Smooth muscle cell of the umbilical artery (primary cell): Measurements from ENCODE around the gene CT47A7. TPM values are rescaled to one million over a fixed set of nuclear protein-coding genes. Genes with fewer than 3 reads are reported as not detected.

ENCODE experiments used
- total RNA-seq: library from RNA; depleted of rRNA; stranded (reverse); fragments of >200 nt; gene quantifications from 2 replicates; pipeline ENCODE4 v1.2.3, GENCODE V29; 2014

The CT47A7 gene
- not detected in 2 replicates for total RNA-seq

GRCh38 chrX:120956500-120956899 is at the start of gene CT47A7:
TSS of gene CT47A7 (minus strand) at chrX:120956600. CDS start at chrX:120956345, 255 bp downstream.

GRCh38 chrX:120985660-120986059 is 29.3 kb upstream of the CT47A7 start, which contains the start of gene CT47A1:
TSS of gene CT47A1 (minus strand) at chrX:120985760. CDS start at chrX:120985529, 231 bp downstream.

Other genes with a start within 250 kb of the CT47A7 start
- gene CT47B1, start 80.7 kb downstream of the CT47A7 start, total RNA-seq: not detected in 2 replicates
- gene CT47A11, start 19.4 kb downstream of the CT47A7 start, total RNA-seq: not detected in 2 replicates
- gene CT47A10, start 14.6 kb downstream of the CT47A7 start, total RNA-seq: not detected in 2 replicates
- not detected in 2 replicates for gene CT47A9, start 9.7 kb downstream of the CT47A7 start, total RNA-seq
- gene CT47A8, start 4.9 kb downstream of the CT47A7 start, total RNA-seq: not detected in 2 replicates
- not detected in 2 replicates for gene CT47A6, start 4.9 kb upstream of the CT47A7 start, total RNA-seq
- not detected in 2 replicates for gene CT47A5, start 9.7 kb upstream of the CT47A7 start, total RNA-seq
- gene CT47A4, start 14.6 kb upstream of the CT47A7 start, total RNA-seq: not detected in 2 replicates
- gene CT47A3, start 19.5 kb upstream of the CT47A7 start, total RNA-seq: not detected in 2 replicates
- not detected in 2 replicates for gene CT47A2, start 24.3 kb upstream of the CT47A7 start, total RNA-seq
- gene CT47A1, start 29.2 kb upstream of the CT47A7 start, total RNA-seq: not detected in 2 replicates
- 0.30 and 0.92 TPM in 2 replicates for gene GLUD2, start 91.0 kb upstream of the CT47A7 start, total RNA-seq